Breast epithelium (tissue), 4 donors: ENCODE measurements around the gene ADAM22. TPM values are rescaled to one million over a fixed set of nuclear protein-coding genes. Genes with fewer than 3 reads are reported as not detected.

ENCODE experiments used
- DNase-seq, 2 donors: peaks; one replicate each; pipeline ENCODE4 v3.0.0-alpha.2; 2019; ENCODE audit warnings: low spot score in 2 of 2
- H3K27ac ChIP-seq, 2 donors: fragments of 200-600 bp; sonication (generic) in 1 of 2; one replicate each; pipeline ENCODE4 v1.5.1; 2016 to 2019; ENCODE audit warnings: mild to moderate bottlenecking in 1 of 2
- H3K27me3 ChIP-seq, 2 donors: fragments of 200-600 bp; sonication (generic) in 1 of 2; one replicate each; pipeline versions ENCODE4 v1.5.1 to v1.6.0; 2017 to 2019; ENCODE audit warnings: control low read depth in 1 of 2, mild to moderate bottlenecking in 1 of 2
- H3K36me3 ChIP-seq: fragments of 200-600 bp; one replicate; pipeline ENCODE4 v1.5.1; 2019
- H3K4me1 ChIP-seq, 2 donors: fragments of 200-600 bp; sonication (generic); one replicate each; pipeline ENCODE4 v1.5.1; 2016 to 2019; ENCODE audit warnings: control low read depth in 1 of 2
- H3K4me3 ChIP-seq, 3 donors: fragments of 200-600 bp; sonication (generic); 1 replicate in 2 of 3; 2 replicates in 1 of 3; pipeline ENCODE4 v1.5.1; 2016 to 2019; ENCODE audit warnings: mild to moderate bottlenecking in 3 of 3, moderate library complexity in 2 of 3
- H3K9me3 ChIP-seq, 2 donors: fragments of 200-600 bp; sonication (generic) in 1 of 2; one replicate each; pipeline ENCODE4 v1.5.1; 2016 to 2019; ENCODE audit warnings: control low read depth in 1 of 2
- CTCF ChIP-seq, 3 donors: fragments of 450-650 bp; IDR thresholded peaks; one replicate each; pipeline ENCODE4 v1.5.1; 2016 to 2017; ENCODE audit warnings: antibody characterized with exemption in 3 of 3, mild to moderate bottlenecking in 3 of 3, moderate library complexity in 3 of 3
- POLR2A ChIP-seq: fragments of 450-650 bp; IDR thresholded peaks from one replicate; pipeline ENCODE4 v1.6.1; 2016; ENCODE audit warnings: antibody characterized with exemption, mild to moderate bottlenecking, moderate library complexity
- POLR2AphosphoS5 ChIP-seq, 3 donors: sonication (generic); formaldehyde crosslinking; IDR thresholded peaks; one replicate each; pipeline ENCODE4 v1.6.1; 2017; ENCODE audit warnings: antibody characterized with exemption in 3 of 3
- intact Hi-C: fragments of 100-400 bp; cut with DNase I; formaldehyde crosslinking; loops from one replicate; pipeline ENCODE4 v1.15.1; 2023; ENCODE audit warnings: low total_unique reads
- total RNA-seq, 3 donors: library from RNA; depleted of rRNA; stranded (reverse); fragments of >200 nt; gene quantifications; one replicate each; pipeline ENCODE4 v1.1.0, GENCODE V29; 2016

Gene ADAM22
- total RNA-seq, 3 donors from 2014 or later, result 2.3 to 7.5 (median 3.4) TPM

- Histone ChIP-seq H3K36me3 (peaks cover 4% of the 10 kb centered on the region), H3K27ac (peak overlapping the region; percentile 26 to 92), H3K27me3 (no peaks in the 10 kb centered on the region), H3K4me3 (peak overlapping the region in 2 of 3 donors; percentile 77 to 93), H3K4me1 (peaks cover 0 to 15% of the 10 kb centered on the region in 2 donors), H3K9me3 (no peaks in the 10 kb centered on the region)
- intact Hi-C loops, result no loop called here
- DNase-seq, result no peak
- TF ChIP-seq POLR2A (no peak), CTCF (IDR thresholded peaks at IDR 0.05) (no peak), POLR2AphosphoS5 (IDR thresholded peaks at IDR 0.05) (no peak)
These were observed 283.8 kb downstream of the ADAM22 start for GRCh38 chr7:88217675-88218428.

DNA sequence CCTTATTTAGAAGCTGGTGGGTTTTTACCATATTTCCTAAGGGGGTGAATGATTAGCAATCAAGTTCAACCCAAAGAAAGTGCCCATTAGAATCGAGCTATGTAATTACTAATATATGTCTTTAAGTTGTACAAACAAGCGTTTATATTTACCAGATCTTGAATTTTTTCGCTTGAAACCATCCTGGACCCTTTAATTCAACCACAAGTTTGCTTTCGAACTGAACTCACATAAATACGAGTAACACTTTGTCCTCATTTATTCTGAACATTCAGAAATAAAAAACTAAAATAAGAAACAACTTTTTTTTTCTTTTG lies 284.3 kb downstream of the ADAM22 start:
- H3K4me3 ChIP-seq, result peak overlapping the region; percentile 77 to 98 (median 93)
- intact Hi-C loops, result no loop called here
- TF ChIP-seq POLR2AphosphoS5 (IDR thresholded peaks at IDR 0.05), result no peak
- TF ChIP-seq POLR2A, result no peak
- no peak for TF ChIP-seq CTCF (IDR thresholded peaks at IDR 0.05)
- H3K9me3 ChIP-seq, result no peaks in the 10 kb centered on the region
- peaks cover 0 to 15% of the 10 kb centered on the region in 2 donors for H3K4me1 ChIP-seq
- DNase-seq, result no peak
- H3K27me3 ChIP-seq, result no peaks in the 10 kb centered on the region
- H3K27ac ChIP-seq, result peak overlapping the region; percentile 26 to 92
- peaks cover 4% of the 10 kb centered on the region for H3K36me3 ChIP-seq

GRCh38 chr7:88218836-88219605 lies 285.0 kb downstream of the ADAM22 start:
- H3K4me1 ChIP-seq, result peaks cover 0 to 15% of the 10 kb centered on the region in 2 donors
- no peaks in the 10 kb centered on the region for H3K27me3 ChIP-seq
- H3K4me3 ChIP-seq, result peak overlapping the region; percentile 77 to 98 (median 93)
- intact Hi-C loops, result no loop called here
- peaks cover 4% of the 10 kb centered on the region for H3K36me3 ChIP-seq
- peak overlapping the region; percentile 92 to 93 for H3K27ac ChIP-seq
- no peak for TF ChIP-seq POLR2A
- TF ChIP-seq CTCF (IDR thresholded peaks at IDR 0.05), result no peak
- TF ChIP-seq POLR2AphosphoS5 (IDR thresholded peaks at IDR 0.05), result no peak
- H3K9me3 ChIP-seq, result no peaks in the 10 kb centered on the region
- DNase-seq, result peak; percentile 48 to 58

GRCh38 chr7:88219781-88220747 lies 286.0 kb downstream of the ADAM22 start, which contains the start of gene SRI:
Gene SRI (minus strand): TSS chr7:88220038. CDS start chr7:88220026, 12 bp downstream.
- Histone ChIP-seq H3K27me3 (no peaks in the 10 kb centered on the region), H3K9me3 (no peaks in the 10 kb centered on the region), H3K4me3 (peak within 1 kb of the TSS; percentile 77 to 98 (median 93)), H3K4me1 (peaks cover 0 to 15% of the 10 kb centered on the region in 2 donors), H3K27ac (peak within 1 kb of the TSS; percentile 92 to 93), H3K36me3 (no peaks in the 10 kb centered on the region)
- DNase-seq, result peak; percentile 62 to 75
- TF ChIP-seq POLR2A (peak; percentile 39), CTCF (IDR thresholded peaks at IDR 0.05) (peak; percentile 56 to 91 (median 64)), POLR2AphosphoS5 (IDR thresholded peaks at IDR 0.05) (peak; percentile 17 to 91 (median 59))
- intact Hi-C loops, result no loop called here
